Kidney epithelial cell (primary cell): ENCODE data around the gene SLC25A21. TPM values are rescaled to one million over a fixed set of nuclear protein-coding genes. Genes with fewer than 3 reads are reported as not detected.

Experiments used
- DNase-seq: peaks from one replicate; pipeline ENCODE4 v3.0.0-alpha.2; 2010; ENCODE audit warnings: low read depth
- H3K27me3 ChIP-seq: 2 replicates; pipeline ENCODE4 v1.6.0; 2011; ENCODE audit warnings: low read length; ENCODE audit not compliant: control insufficient read depth, insufficient read depth
- H3K36me3 ChIP-seq: 2 replicates; pipeline ENCODE4 v1.5.1; 2011; ENCODE audit warnings: low read length; ENCODE audit not compliant: control insufficient read depth, insufficient read depth
- H3K4me3 ChIP-seq: 2 replicates; pipeline ENCODE4 v1.5.1; 2011; ENCODE audit warnings: low read depth, mild to moderate bottlenecking, control low read depth, low read length
- total RNA-seq: library from RNA; depleted of rRNA; stranded (reverse); fragments of >200 nt; gene quantifications from 2 replicates; pipeline ENCODE4 v1.2.3, GENCODE V29; 2015
- TF ChIP-seq, protein P1 (sequence below): IDR thresholded peaks from 2 replicates; pipeline ENCODE4 v1.5.1; 2011; ENCODE audit warnings: mild to moderate bottlenecking, moderate library complexity, low read length, control low read depth, inconsistent platforms; ENCODE audit not compliant: insufficient read depth, poor library complexity, severe bottlenecking

SLC25A21 gene
- total RNA-seq, 1 donor from 2014 or later: 2.1 TPM

DNA sequence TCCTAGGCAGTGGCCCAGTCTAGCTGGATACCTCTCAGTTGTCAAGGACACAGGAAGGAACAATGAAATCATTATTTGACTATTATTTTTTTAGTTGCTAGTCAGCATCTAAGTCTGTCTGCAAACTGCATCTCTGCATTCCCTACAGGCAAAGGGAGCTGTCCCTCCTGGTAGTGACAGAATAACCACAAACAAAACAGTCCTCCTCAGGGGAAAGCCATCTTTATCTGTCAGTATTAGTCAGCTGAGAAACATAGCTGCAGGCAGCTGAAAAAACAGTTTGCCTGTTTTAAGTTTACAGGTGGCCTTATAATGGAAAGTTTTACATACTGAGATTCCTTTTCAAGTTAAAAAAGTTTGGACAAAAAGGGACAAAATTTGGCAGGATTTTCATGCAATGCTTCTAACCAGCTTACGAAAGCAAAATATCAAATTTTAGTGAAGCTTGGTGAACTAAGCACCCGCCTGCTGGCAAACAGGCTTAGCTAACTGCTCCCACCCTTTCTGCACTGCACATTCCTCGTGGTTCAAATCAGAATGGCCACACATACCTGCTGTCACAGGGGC lies 29.5 kb downstream of the SLC25A21 start:
- DNase-seq: peak; percentile 83
- no peak overlapping the region for H3K4me3 ChIP-seq

DNA sequence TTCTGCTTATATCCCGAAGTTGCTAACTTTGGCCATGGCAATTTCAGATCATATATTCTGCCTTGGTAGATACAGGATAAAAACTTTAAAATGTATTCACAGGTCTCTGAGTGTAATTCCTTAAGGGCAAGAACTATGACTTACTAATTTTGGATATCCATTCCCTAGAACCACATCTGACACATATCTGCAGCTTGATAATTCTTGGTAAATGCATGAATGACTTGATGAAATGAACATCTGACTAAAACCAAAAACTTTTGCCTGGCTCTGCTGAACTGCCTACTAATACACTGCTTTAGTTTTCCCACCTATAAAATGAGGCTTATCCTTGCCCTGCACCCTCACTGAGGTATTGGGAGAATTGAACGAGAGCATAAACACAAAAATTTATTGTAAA lies 32.2 kb downstream of the SLC25A21 start:
- TF ChIP-seq, protein P1, sequence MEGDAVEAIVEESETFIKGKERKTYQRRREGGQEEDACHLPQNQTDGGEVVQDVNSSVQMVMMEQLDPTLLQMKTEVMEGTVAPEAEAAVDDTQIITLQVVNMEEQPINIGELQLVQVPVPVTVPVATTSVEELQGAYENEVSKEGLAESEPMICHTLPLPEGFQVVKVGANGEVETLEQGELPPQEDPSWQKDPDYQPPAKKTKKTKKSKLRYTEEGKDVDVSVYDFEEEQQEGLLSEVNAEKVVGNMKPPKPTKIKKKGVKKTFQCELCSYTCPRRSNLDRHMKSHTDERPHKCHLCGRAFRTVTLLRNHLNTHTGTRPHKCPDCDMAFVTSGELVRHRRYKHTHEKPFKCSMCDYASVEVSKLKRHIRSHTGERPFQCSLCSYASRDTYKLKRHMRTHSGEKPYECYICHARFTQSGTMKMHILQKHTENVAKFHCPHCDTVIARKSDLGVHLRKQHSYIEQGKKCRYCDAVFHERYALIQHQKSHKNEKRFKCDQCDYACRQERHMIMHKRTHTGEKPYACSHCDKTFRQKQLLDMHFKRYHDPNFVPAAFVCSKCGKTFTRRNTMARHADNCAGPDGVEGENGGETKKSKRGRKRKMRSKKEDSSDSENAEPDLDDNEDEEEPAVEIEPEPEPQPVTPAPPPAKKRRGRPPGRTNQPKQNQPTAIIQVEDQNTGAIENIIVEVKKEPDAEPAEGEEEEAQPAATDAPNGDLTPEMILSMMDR: no peak
- H3K27me3 ChIP-seq: no peaks in the 10 kb centered on the region
- H3K4me3 ChIP-seq: no peak overlapping the region
- peak; percentile 32 for DNase-seq
- H3K36me3 ChIP-seq: no peaks in the 10 kb centered on the region

More for the DNA sequence above, 29.5 kb downstream of the SLC25A21 start:
- no peaks in the 10 kb centered on the region for H3K27me3 ChIP-seq
- H3K36me3 ChIP-seq: no peaks in the 10 kb centered on the region
- TF ChIP-seq, protein P1: no peak

DNA sequence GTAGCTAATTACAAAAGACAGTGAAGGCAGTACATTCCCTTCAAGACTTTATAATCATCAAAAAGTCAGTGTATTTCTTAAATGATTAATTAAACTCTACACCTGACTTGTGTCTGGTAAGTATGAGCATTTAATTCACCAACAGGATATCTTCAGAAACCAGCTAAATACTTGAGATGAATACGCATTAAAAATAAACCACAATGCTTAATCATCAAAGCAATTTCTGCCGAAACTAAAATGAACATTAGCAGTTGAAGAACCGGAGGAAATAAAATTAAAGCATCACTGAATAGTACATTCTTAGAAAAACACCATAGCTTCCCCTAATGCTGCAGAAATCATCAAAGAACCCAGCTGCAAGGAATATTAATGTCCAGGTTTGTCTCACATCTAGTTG lies 32.7 kb downstream of the SLC25A21 start:
- Histone ChIP-seq H3K36me3 (no peaks in the 10 kb centered on the region), H3K27me3 (no peaks in the 10 kb centered on the region), H3K4me3 (no peak overlapping the region)
- no peak for DNase-seq
- TF ChIP-seq, protein P1: no peak

DNA sequence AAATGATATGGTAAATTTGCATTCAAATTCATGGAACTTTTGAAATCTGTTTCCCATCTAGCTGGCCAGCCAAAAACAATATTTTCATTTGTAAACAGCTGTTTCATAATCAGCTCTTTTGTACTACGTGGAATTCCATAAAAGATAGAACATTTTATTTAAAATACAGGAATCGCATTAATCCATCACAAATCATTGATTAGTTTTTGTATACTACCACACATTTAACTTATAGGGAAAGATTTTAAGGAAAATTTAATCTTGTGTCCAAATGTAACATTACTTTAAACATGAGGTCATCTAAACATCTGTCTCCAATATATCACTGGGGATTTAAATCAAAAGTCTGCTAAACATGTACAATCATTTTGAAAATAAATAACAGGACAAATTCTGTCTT lies 33.5 kb downstream of the SLC25A21 start:
- H3K36me3 ChIP-seq: no peaks in the 10 kb centered on the region
- H3K27me3 ChIP-seq: no peaks in the 10 kb centered on the region
- no peak overlapping the region for H3K4me3 ChIP-seq
- TF ChIP-seq, protein P1: no peak
- DNase-seq: no peak

DNA sequence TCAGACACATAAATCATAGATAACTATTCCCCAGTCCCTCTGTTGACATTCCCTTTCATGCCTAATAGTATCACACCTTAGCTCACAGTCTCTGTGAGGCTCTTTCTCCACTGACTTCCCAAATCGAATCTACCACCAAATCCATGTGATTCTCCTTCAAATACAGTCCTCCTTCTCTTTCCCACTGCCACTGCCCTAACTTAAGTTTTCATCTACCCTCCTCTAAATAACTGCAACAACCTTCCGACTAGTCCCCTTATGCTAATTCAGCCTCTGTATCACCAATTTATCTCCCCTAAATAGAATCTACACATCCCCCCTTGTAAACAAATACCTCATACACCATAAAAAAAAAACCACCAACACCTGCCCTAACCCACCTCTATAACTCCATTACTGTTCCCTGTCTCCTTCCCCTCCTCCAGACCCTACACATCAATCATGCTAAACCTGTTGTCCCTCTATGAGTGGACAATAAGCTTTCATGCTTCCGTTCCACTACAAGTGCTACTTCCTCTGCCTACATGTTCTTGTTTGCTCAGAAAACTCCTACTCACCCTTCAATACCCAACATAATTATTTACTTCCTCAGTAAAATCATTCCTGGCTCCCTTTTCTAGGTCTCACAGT lies 39.0 kb downstream of the SLC25A21 start:
- no peaks in the 10 kb centered on the region for H3K27me3 ChIP-seq
- TF ChIP-seq, protein P1: no peak

DNA sequence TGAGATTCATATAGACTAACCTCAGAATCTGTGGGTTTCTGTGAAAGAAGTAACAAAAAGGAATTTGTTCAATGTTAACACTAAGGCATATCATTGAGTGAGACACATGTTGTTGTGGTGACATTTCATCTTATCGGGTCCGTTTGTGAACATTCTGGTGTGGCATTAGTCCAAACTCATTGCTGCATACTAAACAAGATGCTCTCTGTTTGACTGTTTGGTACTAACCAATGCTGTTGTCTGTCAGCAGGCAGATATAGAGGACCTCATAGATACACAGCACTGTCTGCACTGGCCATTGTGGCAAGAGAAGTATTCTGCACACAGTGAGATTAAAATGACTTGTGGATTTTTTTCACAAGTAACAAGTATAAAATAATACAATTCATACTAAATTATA lies 41.2 kb downstream of the SLC25A21 start:
- H3K27me3 ChIP-seq: no peaks in the 10 kb centered on the region
- TF ChIP-seq, protein P1: no peak
- H3K36me3 ChIP-seq: no peaks in the 10 kb centered on the region
- DNase-seq: no peak
- H3K4me3 ChIP-seq: no peak overlapping the region

More for the DNA sequence above, 39.0 kb downstream of the SLC25A21 start:
- no peaks in the 10 kb centered on the region for H3K36me3 ChIP-seq
- DNase-seq: no peak
- H3K4me3 ChIP-seq: no peak overlapping the region
